PC-3 (cell line): ENCODE data around the gene COP1.

Source experiments
- CTCF ChIP-seq: fragments of 300-600 bp; sonication (generic); conservative IDR thresholded peaks from 2 replicates; pipeline ENCODE4 v1.5.1; 2017; ENCODE audit warnings: antibody characterized with exemption, low read depth, mild to moderate bottlenecking, low read length
- EZH2phosphoT487 ChIP-seq: fragments of 300-600 bp; sonication (generic); IDR thresholded peaks from 2 replicates; pipeline ENCODE4 v1.6.1; 2018; ENCODE audit warnings: mild to moderate bottlenecking, antibody characterized with exemption, low read length, borderline replicate concordance

- no peak for TF ChIP-seq CTCF
- TF ChIP-seq EZH2phosphoT487, result no peak
These were observed 64.1 kb downstream of the COP1 start for GRCh38 chr1:176142973-176143372.
